Right atrium auricular region (tissue), 2 donors: ENCODE data around the gene IL4. TPM values are rescaled to one million over a fixed set of nuclear protein-coding genes. Genes with fewer than 3 reads are reported as not detected.

Experiments used
- DNase-seq: peaks from one replicate; pipeline ENCODE4 v3.0.0-alpha.2; 2019; ENCODE audit warnings: low spot score
- H3K27ac ChIP-seq, 2 donors: fragments of 200-600 bp; sonication (generic); 1 replicate in 1 of 2; 2 replicates in 1 of 2; pipeline ENCODE4 v1.5.1; 2016 to 2019
- H3K27me3 ChIP-seq, 2 donors: fragments of 200-600 bp; sonication (generic); one replicate each; pipeline versions ENCODE4 v1.5.1 to v1.6.0; 2017 to 2019
- H3K36me3 ChIP-seq: fragments of 200-600 bp; sonication (generic); one replicate; pipeline ENCODE4 v1.5.1; 2016
- H3K4me1 ChIP-seq, 2 donors: fragments of 200-600 bp; sonication (generic); one replicate each; pipeline versions ENCODE4 v1.5.1 to v1.6.0; 2017 to 2019
- H3K4me3 ChIP-seq, 2 donors: fragments of 200-600 bp; sonication (generic); 1 replicate in 1 of 2; 2 replicates in 1 of 2; pipeline ENCODE4 v1.5.1; 2017 to 2019; ENCODE audit warnings: mild to moderate bottlenecking in 1 of 2, moderate library complexity in 1 of 2
- H3K9me3 ChIP-seq, 2 donors: fragments of 200-600 bp; sonication (generic); one replicate each; pipeline ENCODE4 v1.5.1; 2019
- CTCF ChIP-seq, 2 donors: fragments of 200-600 bp; sonication (generic); IDR thresholded peaks; one replicate each; pipeline ENCODE4 v1.5.1; 2019; ENCODE audit warnings: antibody characterized with exemption in 2 of 2
- total RNA-seq, 2 donors: library from RNA; depleted of rRNA; stranded (reverse); fragments of >200 nt; gene quantifications; one replicate each; pipeline ENCODE4 v1.1.0, GENCODE V29; 2016

Gene IL4
- total RNA-seq, 2 donors from 2014 or later = not detected

- no peak for DNase-seq
- Histone ChIP-seq H3K4me3 (no peak overlapping the region), H3K27ac (no peak overlapping the region), H3K27me3 (no peaks in the 10 kb centered on the region), H3K36me3 (peaks cover 19% of the 10 kb centered on the region), H3K9me3 (no peaks in the 10 kb centered on the region), H3K4me1 (no peaks in the 10 kb centered on the region)
- no peak for TF ChIP-seq CTCF (IDR thresholded peaks at IDR 0.05)
Measured at GRCh38 chr5:132704875-132705274, 31.1 kb downstream of the IL4 start.

- no peaks in the 10 kb centered on the region for H3K36me3 ChIP-seq
- H3K4me1 ChIP-seq = no peaks in the 10 kb centered on the region
- no peaks in the 10 kb centered on the region for H3K9me3 ChIP-seq
- no peaks in the 10 kb centered on the region for H3K27me3 ChIP-seq
- no peak for TF ChIP-seq CTCF (IDR thresholded peaks at IDR 0.05)
- H3K27ac ChIP-seq = no peak overlapping the region
- DNase-seq = no peak
- H3K4me3 ChIP-seq = no peak overlapping the region
Measured at GRCh38 chr5:132708645-132709044, 34.9 kb downstream of the IL4 start.

- H3K9me3 ChIP-seq = no peaks in the 10 kb centered on the region
- H3K4me3 ChIP-seq = no peak overlapping the region
- DNase-seq = no peak
- H3K36me3 ChIP-seq = no peaks in the 10 kb centered on the region
- no peak overlapping the region for H3K27ac ChIP-seq
- H3K27me3 ChIP-seq = no peaks in the 10 kb centered on the region
- H3K4me1 ChIP-seq = no peaks in the 10 kb centered on the region
- TF ChIP-seq CTCF (IDR thresholded peaks at IDR 0.05) = peak in 1 of 2 donors; percentile 61
Measured at GRCh38 chr5:132714456-132715307, 40.9 kb downstream of the IL4 start.

GRCh38 chr5:132718544-132719312, 44.9 kb downstream of the IL4 start:
- Histone ChIP-seq H3K4me1 (no peaks in the 10 kb centered on the region), H3K27ac (no peak overlapping the region), H3K27me3 (no peaks in the 10 kb centered on the region), H3K36me3 (no peaks in the 10 kb centered on the region), H3K4me3 (no peak overlapping the region), H3K9me3 (no peaks in the 10 kb centered on the region)
- TF ChIP-seq CTCF (IDR thresholded peaks at IDR 0.05) = no peak
- no peak for DNase-seq

GRCh38 chr5:132725745-132726144, 52.0 kb downstream of the IL4 start:
- Histone ChIP-seq H3K27me3 (no peaks in the 10 kb centered on the region), H3K4me3 (no peak overlapping the region), H3K4me1 (no peaks in the 10 kb centered on the region), H3K36me3 (no peaks in the 10 kb centered on the region), H3K9me3 (no peaks in the 10 kb centered on the region), H3K27ac (no peak overlapping the region)
- TF ChIP-seq CTCF (IDR thresholded peaks at IDR 0.05) = no peak
- no peak for DNase-seq
